CD4-positive, alpha-beta T cell treated with Interleukin-12 subunit alpha and Interleukin-12 subunit beta, for 1 hour (primary cell): ENCODE measurements around the gene DUSP10.

ENCODE experiments used
- DNase-seq: peaks from one replicate; pipeline ENCODE4 v3.0.0-alpha.2; 2020

Gene DUSP10

DNA sequence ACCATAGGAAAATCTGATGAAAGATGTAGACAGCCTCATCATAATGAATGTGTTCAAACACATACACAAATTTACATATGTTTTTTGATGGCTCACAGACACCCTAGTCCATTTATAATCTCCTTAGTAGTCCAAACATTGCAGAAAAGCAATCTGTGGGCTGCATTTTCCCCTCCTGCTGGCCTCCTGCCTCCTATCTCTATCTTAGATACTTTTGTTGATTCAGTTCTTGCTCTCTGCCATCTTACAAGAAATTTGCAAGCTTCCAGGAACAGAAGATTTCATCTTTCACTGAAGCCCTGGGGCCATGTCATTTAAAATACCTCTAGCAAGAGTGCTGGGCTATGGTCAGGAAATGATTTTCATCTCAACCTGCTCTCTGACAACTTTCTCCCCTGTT is 50.6 kb downstream of the DUSP10 start:
- no peak for DNase-seq

DNA sequence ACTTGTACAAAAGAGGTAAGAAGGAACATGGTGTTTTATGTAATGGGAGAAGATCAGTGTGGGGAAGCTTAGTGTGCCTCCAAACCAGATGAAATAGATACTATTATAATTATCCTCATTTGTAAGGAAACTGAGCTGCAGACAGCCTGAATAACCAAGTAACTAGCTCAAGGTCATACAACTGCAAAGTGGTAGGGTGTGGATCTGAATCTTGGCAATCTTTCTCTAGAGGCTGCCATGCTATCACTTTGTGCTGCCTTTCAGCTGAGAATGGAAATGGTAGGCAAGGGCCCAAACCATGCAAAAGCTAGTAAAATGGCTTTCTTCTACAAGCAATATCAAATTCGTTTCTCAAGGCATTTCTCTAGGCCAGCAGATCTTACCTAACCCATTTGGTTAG is 51.0 kb downstream of the DUSP10 start:
- no peak for DNase-seq

DNA sequence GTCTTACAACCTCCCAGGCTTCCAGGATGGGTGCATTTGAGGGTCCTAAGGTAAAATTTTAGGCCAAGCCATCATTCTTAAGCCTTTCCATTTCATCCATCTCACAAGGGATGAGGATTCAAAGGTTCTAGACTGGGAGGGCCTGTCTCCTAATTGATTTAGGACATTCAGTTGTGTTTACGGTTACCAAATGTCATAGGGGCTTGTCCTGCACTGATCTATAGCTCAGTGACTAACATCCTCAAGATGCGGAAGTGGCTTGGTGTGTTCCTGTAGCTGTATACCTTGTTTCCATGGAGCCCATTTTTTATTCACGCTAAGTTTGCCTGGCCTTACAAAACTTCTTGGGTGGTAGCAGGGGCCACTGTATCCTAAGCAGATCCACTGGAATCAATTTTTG is 52.8 kb downstream of the DUSP10 start:
- DNase-seq: no peak

DNA sequence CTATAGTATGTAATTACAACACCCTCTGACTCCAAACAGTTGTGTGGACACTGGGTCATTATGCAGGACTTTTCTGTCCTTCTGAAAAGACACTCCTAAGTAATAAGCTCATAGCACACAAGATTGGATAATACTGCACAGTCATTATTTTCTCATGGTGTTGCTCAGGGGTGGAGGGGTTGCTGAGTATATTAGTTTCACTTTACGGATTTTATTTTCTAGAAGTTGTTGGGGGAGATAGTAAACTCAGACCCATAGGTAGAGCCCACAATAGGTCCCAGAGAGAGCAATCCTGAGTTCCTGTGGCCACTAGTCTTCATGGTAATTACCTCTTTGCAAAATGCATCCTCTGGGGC is 53.4 kb downstream of the DUSP10 start:
- no peak for DNase-seq

DNA sequence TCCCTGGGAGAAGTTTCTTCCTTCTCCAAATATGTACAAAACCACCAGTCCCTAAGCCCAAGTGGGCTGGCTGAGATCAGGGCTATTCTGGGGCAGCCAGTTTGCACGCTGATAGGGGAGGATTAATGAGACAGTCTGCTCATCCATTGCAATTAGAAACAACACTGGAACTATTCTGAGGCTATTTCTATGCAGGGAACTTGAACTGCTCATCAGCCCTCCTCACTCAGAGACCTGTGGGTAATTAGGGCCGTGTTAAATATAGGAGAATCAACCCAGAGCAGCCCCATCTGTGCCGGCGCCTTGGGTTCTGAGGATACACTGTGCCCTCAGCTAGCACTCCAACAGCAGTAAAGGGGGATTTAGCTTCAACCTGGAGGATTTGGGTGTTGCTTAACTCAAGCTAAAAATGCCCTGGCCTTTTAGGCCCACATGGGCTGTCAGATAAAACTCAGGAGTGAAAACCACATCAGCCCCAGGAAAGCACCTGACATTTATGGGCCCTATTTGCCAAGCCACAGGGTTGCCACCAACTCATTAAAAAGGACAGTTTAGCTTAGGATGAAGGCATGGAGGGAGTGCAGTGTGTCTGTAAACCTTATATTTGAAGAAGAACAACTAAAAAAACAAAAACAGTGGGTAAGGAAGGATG is 53.9 kb downstream of the DUSP10 start:
- no peak for DNase-seq

DNA sequence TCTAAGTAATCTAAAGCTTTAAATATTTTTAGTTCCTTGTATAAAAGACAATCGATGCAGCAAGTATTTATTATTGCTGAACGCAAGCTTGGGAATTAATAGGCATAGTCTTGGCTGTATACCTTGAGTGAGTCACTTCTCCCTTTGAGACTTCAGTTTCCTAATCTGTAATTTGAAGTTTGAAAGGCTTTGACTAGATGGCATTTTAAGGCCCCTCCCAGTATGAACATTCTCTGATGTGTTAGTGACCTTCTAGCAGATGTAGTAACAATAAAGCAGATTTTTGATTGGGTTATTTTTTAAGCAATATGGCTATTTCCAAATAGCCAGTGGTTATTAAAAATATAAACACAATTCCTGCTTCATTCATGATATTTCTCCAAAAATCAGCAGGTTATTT is 58.2 kb downstream of the DUSP10 start:
- DNase-seq: no peak

DNA sequence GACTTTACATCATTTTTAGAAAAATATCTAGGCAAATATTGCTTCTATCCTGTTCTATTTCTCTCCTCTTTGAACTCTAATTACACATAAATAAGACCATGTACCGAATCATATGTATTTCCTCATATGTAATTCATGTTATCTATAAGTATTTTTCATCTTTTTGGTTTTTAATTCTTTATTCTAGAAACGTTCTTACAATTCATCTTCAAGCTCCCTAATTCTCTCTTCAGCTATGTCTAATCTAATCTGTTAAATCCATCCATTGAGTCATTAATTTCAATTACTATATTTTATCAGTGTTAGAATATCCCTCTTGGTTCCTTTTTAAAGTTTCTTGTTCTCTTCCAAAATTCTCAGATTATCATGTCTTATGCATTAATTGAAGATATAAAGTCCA is 61.8 kb downstream of the DUSP10 start:
- DNase-seq: no peak

DNA sequence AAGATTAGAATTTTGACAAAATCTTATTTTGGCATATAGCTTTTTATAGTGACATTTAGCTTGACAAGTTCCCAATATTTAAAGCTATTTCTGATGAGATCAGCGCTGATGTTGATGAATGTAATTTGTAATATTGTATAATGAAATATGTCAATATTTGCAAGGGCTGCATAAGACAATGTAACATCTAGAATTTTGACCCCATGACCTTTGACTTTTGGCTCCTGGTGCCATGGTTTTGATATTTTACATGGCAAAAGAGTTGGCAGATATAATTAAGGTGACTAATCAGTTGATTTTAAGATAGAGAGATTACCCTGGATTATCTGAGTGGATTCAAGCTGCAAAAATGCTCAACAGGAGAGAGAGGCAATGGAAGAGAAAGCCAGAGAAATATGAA is 63.9 kb downstream of the DUSP10 start:
- no peak for DNase-seq

DNA sequence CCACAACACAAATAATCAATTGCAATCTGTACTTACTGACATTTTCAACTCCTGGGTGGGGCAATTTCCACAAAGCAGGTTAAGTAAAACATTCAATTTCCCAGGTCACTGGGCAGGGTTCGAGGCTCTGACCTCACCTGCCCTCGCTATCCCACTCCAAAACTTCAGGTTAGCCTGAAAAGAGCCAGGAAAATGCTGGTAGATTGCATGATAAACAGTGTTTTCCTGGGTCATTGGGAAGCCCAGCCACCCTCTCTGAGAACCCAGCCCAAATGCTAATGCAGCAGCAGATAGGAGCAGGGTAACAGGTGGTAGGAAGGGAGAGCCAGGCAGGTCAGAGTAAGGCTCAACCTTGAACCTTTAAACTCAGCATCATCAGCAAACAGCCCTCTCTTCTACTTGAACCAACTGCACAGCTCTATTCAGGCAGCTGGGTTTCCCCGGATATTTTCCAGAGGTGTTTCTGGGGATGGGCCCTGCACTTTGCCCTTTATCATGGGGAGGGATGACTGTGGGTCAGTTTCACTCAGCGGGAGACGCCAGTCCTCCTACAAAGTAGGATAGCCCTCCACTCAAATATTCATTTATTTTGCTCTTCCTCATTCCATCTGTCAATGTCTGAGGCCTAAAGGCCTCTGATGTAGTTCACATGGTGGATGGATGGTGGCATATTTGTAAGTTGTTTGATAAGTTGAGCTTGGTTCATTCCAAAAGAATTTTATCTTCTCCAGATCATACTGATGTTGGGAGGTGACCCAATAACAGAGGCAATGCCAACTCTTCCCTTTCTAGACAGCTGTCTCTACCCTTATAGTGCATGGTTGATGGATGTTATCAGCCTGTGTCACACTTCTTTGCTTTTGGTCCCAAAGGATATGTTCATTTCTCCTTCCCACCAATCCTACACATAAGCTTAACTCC is 65.7 kb downstream of the DUSP10 start:
- no peak for DNase-seq

DNA sequence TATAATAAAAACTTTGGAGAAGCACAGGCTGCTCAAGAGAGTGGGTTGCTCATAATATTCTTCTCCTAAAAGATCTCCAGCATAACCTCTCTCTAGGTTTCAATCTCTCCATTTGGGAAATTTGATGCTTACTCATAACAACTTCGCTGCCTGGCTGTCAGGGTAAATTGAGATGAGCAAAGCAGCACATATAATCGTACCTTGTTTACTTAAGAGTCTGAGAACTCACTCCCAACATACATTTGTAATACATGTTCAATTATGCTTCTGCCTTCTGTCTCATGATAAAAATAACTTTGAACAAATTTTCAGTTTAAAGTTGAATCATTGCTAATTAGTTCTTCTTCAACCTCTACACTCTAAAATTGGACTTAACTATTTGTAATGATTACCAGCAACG is 68.9 kb downstream of the DUSP10 start:
- DNase-seq: no peak

DNA sequence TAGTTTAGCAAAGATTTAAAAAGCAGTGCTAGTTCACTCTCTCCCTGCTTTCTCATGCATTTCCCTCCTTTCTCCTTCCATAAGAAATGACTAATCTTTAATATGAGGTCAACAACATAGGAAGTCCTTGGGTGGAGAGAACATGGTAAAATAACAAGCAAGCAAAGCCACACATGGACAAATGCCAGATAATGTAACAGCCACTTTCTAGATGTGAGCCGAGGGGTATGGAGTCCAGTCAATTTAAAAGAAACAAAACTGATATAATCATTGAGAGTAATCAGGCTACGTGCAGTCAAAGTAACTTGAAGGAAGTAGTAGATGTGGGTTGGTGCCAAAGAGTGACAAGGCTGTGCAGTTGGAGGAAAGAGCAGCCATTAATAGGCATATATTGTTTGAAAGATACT is 69.6 kb downstream of the DUSP10 start:
- no peak for DNase-seq

DNA sequence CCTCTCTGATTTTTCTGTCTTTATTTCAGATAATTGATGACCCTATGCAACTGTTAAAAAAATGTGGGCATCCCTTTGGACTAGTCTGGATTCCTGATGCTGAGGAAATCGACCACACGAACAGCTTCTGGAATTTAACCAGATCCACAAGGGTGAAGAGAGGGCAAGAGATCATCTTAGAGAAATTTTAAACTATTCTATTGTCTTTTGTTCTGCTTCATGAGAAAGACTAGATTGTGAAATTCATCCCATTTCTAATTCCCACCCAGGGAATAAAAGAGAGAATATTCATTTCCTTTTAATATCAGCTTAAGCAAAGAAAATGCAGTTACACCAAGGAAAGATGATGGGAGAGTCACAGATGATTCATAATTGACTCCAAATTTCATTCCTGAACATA is 71.8 kb downstream of the DUSP10 start:
- no peak for DNase-seq

DNA sequence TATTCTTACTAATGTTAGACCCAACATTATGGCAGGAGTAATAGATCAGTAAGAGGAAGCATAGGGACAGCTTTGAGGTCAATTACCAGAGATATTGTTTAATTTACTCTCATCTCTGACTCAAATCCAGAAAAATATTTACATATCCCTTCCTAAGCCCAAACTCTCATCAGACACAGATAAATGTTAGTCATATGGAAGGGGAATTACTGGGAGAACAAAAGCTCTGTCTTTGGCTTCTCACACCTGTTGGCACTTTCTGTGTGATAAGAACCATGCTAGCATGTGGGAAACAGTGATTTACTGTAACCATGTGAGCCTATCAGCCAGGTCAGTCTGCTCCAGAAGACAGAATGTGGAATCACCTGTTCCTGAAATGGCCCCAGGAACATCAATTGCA is 72.4 kb downstream of the DUSP10 start:
- no peak for DNase-seq

DNA sequence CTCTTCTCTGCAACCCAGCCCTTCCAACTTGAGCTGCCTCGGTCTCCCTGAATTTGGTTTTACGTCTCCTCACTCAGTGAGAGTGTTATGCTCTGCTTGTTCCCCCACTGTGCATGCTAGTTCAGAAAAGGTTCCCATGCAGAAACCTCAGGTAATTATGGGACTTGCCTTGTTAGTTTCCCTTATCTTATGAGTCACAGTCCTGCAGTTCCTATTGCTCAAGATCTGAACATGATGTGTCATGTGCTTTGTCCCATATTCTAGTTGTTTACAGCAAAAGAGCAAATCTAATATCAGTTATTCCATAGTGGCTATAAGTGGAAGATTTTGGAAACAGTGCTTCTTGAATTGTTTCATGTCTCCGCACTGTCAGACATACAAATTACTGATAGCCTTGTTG is 74.4 kb downstream of the DUSP10 start:
- no peak for DNase-seq

DNA sequence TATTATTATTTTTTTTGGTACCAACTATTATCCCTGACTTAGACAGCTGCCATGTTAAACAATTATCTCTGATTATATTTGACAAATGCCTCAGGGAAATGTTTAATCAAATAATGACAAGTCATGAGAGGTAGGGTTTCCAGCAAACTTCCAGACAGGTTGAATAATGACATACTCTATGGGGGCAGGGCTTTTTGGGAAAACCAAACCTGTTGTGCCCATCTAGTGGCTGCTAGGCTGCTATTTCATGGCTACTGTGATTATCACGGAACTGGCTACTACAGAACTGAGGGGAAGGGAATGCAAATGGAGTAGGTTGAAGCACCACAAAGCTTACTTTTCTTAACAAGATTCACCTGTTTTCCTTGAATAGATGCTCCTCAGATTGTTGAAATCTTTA is 77.6 kb downstream of the DUSP10 start:
- DNase-seq: no peak

DNA sequence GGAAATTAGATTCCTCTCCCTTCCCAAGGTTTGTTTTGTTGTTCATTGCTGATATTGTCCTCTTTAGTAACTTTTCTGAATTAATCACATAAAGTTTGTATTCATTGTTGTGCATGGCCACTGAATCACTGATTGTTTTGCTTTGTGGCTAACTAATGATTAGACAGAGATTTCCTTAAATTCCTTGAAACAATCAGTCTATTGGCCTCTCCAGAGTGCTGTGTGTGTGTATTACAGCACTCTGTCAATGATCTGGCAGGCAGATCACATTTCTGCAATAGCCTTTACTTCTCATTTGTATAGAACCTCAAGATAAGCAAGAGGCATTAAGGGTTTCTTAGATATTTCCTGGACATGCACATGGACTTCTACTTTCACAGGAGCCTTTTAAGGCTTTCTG is 78.6 kb downstream of the DUSP10 start:
- DNase-seq: no peak

DNA sequence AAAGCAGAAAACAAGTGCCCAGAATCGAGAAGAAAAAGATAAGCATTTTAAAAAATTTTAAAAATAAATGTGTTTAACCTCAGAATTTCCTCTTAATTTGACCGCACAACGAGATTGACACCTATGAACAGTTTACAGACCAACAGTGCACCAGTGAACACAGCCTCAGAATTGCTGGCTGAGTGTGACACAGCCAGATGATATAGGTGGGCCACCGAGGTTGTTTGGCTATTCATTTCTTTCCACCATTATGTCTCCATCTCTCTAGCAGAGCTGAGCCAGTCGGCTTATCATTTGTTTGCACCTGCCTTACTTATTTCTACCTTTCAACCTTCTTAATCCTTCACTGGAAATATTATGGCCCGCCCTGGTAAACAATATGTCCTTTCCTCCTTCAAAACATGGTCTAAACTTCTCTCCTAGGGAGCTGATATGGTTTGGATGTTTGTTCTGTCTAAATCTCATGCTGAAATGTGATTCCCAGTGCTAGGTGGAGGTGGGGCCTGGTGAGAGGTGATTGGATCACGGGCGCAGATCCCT is 86.1 kb downstream of the DUSP10 start:
- no peak for DNase-seq
